ENCODE measurements around the gene HPSE. TPM values are rescaled to one million over a fixed set of nuclear protein-coding genes. Genes with fewer than 3 reads are reported as not detected.

The HPSE gene
- 1.7 and 2.1 TPM in 2 replicates for polyA plus RNA-seq (2012; rRNA removed)
- 2.0 and 2.1 TPM in 2 replicates for polyA plus RNA-seq (2012; cell fraction: cytosol; rRNA removed)
- polyA plus RNA-seq (2012; cell fraction: nucleus; rRNA removed): 0.61 and 1.3 TPM in 2 replicates

GRCh38 chr4:83334425-83335241 lies at the start of gene HPSE:
TSS of gene HPSE (minus strand) at chr4:83334848. CDS start at chr4:83334782, 66 bp downstream.
- H3K27me3 ChIP-seq (ENCODE audit: insufficient read depth): peaks cover 14% of the 10 kb centered on the region; the same call in 1 of the 2 replicates
- no peak within 1 kb of the TSS; the same call in 1 of the 2 replicates for H3K9ac ChIP-seq
- H3K9me3 ChIP-seq: no peaks in the 10 kb centered on the region
- H3K4me3 ChIP-seq (ENCODE audit: low read depth in 2 of 2, low read length in 1 of 2): peak within 1 kb of the TSS; percentile 50 to 70
- no peaks in the 10 kb centered on the region for H3K9me2 ChIP-seq
- peak within 1 kb of the TSS; percentile 93 for H3K4me2 ChIP-seq
- H3K36me3 ChIP-seq (replicated peaks in 1 of 2; ENCODE audit: control insufficient read depth in 1 of 2, insufficient read depth in 2 of 2, low read length in 1 of 2): no peaks in the 10 kb centered on the region
- CTCF ChIA-PET: no interaction called here
- no peaks in the 10 kb centered on the region for H4K20me1 ChIP-seq (ENCODE audit: insufficient read depth)
- POLR2A ChIA-PET: no interaction called here
- no peak within 1 kb of the TSS for H3K27ac ChIP-seq (ENCODE audit: low read depth in 2 of 2, low read length in 1 of 2)
- WGBS (ENCODE audit: low lambda C conversion rate): 2% methylated on average over 31 of the region's 63 CpGs
- no peaks in the 10 kb centered on the region for H3K79me2 ChIP-seq (ENCODE audit: insufficient read depth)
- H2AFZ ChIP-seq (ENCODE audit: low read depth): peak within 1 kb of the TSS; percentile 84
- DNase-seq: peak; percentile 78
- peaks cover 4% of the 10 kb centered on the region for H3F3A ChIP-seq (replicated peaks; ENCODE audit: insufficient read depth)
- H3K4me1 ChIP-seq (ENCODE audit: control insufficient read depth in 1 of 2, insufficient read depth in 2 of 2, low read depth in 1 of 2, low read length in 1 of 2): peaks cover 0 to 6% of the 10 kb centered on the region in 2 experiments; a peak in 1 of 4 replicates
- TF ChIP-seq MXI1 (IDR thresholded peaks at IDR 0.05; ENCODE audit: low read depth, low read length) (no peak), NFIC (IDR thresholded peaks at IDR 0.05; ENCODE audit: borderline replicate concordance) (0 out of 2 replicates have a peak, but pooled peaks have one; percentile 14), MAX (IDR thresholded peaks at IDR 0.05; ENCODE audit: low read depth) (peak; percentile 78)

- H3K36me3 ChIP-seq (replicated peaks in 1 of 2; ENCODE audit: control insufficient read depth in 1 of 2, insufficient read depth in 2 of 2, low read length in 1 of 2): no peaks in the 10 kb centered on the region
- H2AFZ ChIP-seq (ENCODE audit: low read depth): no peak overlapping the region
- WGBS (ENCODE audit: low lambda C conversion rate): 24% methylated on average over 2 of the region's 2 CpGs
- no peak overlapping the region for H3K9ac ChIP-seq
- no peaks in the 10 kb centered on the region for H3K9me2 ChIP-seq
- H3K27ac ChIP-seq (ENCODE audit: low read depth in 2 of 2, low read length in 1 of 2): no peak overlapping the region
- no peaks in the 10 kb centered on the region for H3K4me1 ChIP-seq (ENCODE audit: control insufficient read depth in 1 of 2, insufficient read depth in 2 of 2, low read depth in 1 of 2, low read length in 1 of 2)
- ChIA-PET CTCF (no interaction called here), POLR2A (no interaction called here)
- no peak overlapping the region for H3K4me2 ChIP-seq
- no peak for DNase-seq
- H3K79me2 ChIP-seq (ENCODE audit: insufficient read depth): no peaks in the 10 kb centered on the region
- no peaks in the 10 kb centered on the region for H3K27me3 ChIP-seq (ENCODE audit: insufficient read depth)
- no peaks in the 10 kb centered on the region for H3F3A ChIP-seq (replicated peaks; ENCODE audit: insufficient read depth)
- H4K20me1 ChIP-seq (ENCODE audit: insufficient read depth): no peaks in the 10 kb centered on the region
- H3K4me3 ChIP-seq (ENCODE audit: low read depth in 2 of 2, low read length in 1 of 2): 0 out of 4 replicates have a peak overlapping the region, but pooled peaks of 1 of the 2 experiments have one; percentile 29
- TF ChIP-seq EZH2phosphoT487 (IDR thresholded peaks at IDR 0.05; ENCODE audit: borderline replicate concordance, low read depth) (no peak), NFIC (IDR thresholded peaks at IDR 0.05; ENCODE audit: borderline replicate concordance) (no peak)
- no peaks in the 10 kb centered on the region for H3K9me3 ChIP-seq
Observed at GRCh38 chr4:83382850-83383249, 48.2 kb upstream of the HPSE start.

- no peak overlapping the region for H2AFZ ChIP-seq (ENCODE audit: low read depth)
- 14% methylated on average over 4 of the region's 4 CpGs for WGBS (ENCODE audit: low lambda C conversion rate)
- POLR2A ChIA-PET: no interaction called here
- H4K20me1 ChIP-seq (ENCODE audit: insufficient read depth): no peaks in the 10 kb centered on the region
- CTCF ChIA-PET: no interaction called here
- H3K79me2 ChIP-seq (ENCODE audit: insufficient read depth): no peaks in the 10 kb centered on the region
- no peak overlapping the region for H3K27ac ChIP-seq (ENCODE audit: low read depth in 2 of 2, low read length in 1 of 2)
- H3K9me2 ChIP-seq: no peaks in the 10 kb centered on the region
- no peaks in the 10 kb centered on the region for H3K36me3 ChIP-seq (replicated peaks in 1 of 2; ENCODE audit: control insufficient read depth in 1 of 2, insufficient read depth in 2 of 2, low read length in 1 of 2)
- H3K27me3 ChIP-seq (ENCODE audit: insufficient read depth): no peaks in the 10 kb centered on the region
- no peak for DNase-seq
- no peaks in the 10 kb centered on the region for H3K9me3 ChIP-seq
- H3K4me1 ChIP-seq (ENCODE audit: control insufficient read depth in 1 of 2, insufficient read depth in 2 of 2, low read depth in 1 of 2, low read length in 1 of 2): no peaks in the 10 kb centered on the region
- no peak overlapping the region for H3K4me2 ChIP-seq
- no peaks in the 10 kb centered on the region for H3F3A ChIP-seq (replicated peaks; ENCODE audit: insufficient read depth)
- H3K9ac ChIP-seq: no peak overlapping the region
- H3K4me3 ChIP-seq (ENCODE audit: low read depth in 2 of 2, low read length in 1 of 2): no peak overlapping the region
- TF ChIP-seq IRF3 (IDR thresholded peaks at IDR 0.05; ENCODE audit: low read depth, low read length): no peak
- no peak for TF ChIP-seq FOXJ3 (CRISPR knock-in tag; IDR thresholded peaks at IDR 0.05)
- TF ChIP-seq MEF2A (IDR thresholded peaks at IDR 0.05; ENCODE audit: borderline replicate concordance, low read depth): no peak
- no peak for TF ChIP-seq JUND (IDR thresholded peaks at IDR 0.05)
- TF ChIP-seq FOSL2 (IDR thresholded peaks at IDR 0.05; ENCODE audit: borderline replicate concordance, low read depth): no peak
- no peak for TF ChIP-seq GATA2 (CRISPR knock-in tag; IDR thresholded peaks at IDR 0.05)
- no peak for TF ChIP-seq FOXM1 (IDR thresholded peaks at IDR 0.05; ENCODE audit: low read depth)
- no peak for TF ChIP-seq RCOR1 (IDR thresholded peaks at IDR 0.05; ENCODE audit: low read length)
- TF ChIP-seq YY1 (IDR thresholded peaks at IDR 0.05; ENCODE audit: low read depth): no peak
- no peak for TF ChIP-seq CTCF (IDR thresholded peaks at IDR 0.05)
- no peak for TF ChIP-seq EP300 (IDR thresholded peaks at IDR 0.05; ENCODE audit: borderline replicate concordance in 1 of 2, low read depth in 1 of 2, low read length in 1 of 2)
- no peak for TF ChIP-seq PBX3 (IDR thresholded peaks at IDR 0.05)
Observed at GRCh38 chr4:83381173-83381572, 46.5 kb upstream of the HPSE start.
